CD4-positive, alpha-beta T cell treated with Interleukin-1 beta for 1 hour (primary cell): ENCODE measurements around the gene STIM2.

Experiments used
- DNase-seq, 2 donors: peaks; one replicate each; pipeline ENCODE4 v3.0.0-alpha.2; 2020 to 2022

Gene STIM2

DNA sequence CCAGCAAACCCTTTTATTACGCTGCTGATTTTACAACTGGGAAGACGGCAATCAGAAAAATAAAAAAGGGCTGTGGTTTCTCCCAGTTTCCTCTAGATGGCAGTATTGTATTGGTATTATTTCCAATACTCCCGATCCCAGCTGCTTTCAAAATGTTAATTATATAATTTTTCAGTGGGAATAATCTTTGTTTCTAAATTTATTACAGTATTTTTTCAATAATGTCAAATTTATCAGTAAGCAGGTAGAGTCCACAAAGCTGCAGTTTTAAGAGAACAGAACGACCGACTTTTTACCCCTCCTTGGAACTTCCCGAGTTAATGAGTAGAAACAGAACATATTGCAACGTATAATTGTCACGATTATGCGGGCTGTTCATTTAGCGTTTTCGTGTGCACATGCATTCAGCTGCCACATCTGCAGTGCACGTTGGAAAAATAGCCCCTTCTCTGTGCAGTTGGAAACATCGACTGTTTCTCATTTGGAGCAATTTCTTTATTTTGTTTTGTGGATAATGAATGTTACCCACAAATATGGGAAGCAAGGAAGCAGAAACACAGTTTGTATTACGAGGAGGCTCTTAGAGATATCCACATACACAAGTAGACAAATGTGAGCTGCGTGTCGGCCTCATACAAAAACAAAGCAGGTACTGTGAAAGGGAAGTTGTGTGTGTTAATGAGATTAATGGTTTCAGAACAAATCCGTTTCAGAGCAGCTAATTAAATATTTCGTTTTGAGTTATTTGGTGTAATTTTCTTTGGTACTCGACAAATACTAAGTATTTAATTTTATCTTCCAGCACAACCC, 188.0 kb downstream of the STIM2 start:
- DNase-seq = peak in 1 of 2 donors; percentile 31

DNA sequence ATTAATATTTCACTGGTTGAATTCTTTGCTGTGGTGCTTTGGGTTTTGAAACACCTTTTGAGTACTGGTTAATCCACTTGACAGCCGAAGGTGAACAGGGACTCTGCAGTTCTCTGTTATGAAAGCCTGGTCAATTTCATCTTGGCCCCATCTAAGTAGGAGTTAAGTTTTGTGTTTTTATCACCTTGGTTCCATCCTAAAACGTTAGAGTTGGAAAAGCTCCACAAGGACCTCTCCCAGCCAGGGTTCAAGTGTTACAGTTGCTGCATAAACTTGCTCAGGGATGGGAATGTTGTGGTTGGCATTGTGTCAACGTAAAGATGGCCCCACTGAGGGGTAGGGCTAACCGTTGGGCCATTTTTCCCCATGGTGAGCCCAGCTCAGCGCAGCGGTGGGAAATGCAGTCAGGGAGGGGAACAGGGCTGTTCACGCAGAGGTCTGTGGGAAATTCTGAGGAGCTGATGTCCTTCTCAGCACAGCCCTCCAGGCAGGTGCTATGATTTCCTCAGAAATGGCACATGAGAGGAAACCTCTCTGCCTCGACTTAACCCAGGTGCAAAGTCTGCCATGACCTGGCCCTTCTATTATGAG, 188.7 kb downstream of the STIM2 start:
- no peak for DNase-seq

DNA sequence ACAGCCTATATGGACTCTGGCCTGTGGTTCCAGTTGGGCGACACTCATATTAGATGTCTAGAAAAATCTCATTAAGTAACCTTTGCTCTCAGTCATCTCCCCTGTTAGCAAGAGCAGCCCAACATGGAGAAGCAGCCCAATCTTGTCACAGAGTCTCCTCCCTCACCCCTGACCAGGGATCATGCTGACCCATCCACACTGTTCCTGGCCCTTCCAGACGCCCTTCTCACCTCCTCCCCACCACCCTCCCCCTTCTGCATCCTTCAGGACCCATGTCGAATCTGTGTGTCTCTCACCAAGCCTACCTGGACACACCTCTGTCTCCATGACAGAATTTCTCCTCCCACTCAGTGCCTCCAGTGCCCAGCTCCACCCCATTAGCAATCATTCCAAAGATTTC, 190.1 kb downstream of the STIM2 start:
- no peak for DNase-seq

DNA sequence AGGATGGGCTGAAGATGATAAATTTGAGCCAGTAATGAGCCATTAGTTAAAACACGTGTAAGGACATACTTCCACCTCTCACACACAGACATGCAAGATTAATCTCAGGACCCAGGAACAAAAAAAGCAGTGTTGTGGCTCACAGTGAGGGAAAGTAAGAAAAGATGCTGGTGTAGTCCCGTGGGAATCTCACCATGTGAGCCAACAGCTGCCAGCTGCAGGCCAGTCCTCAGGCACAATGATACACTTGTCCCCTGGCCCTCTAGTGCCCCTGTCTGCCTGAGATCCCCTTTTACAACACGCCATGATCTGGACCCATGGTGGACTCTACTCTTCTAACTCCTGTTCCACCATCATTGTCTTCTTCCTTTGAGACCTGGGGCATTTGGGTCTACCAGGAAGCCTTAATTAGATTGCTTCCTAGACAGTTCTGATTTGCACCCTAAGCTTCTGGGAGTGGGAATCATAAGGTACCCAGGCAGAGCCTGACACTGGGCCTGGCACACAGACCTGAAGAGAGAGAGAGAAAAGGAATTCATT, 194.7 kb downstream of the STIM2 start:
- DNase-seq = no peak

DNA sequence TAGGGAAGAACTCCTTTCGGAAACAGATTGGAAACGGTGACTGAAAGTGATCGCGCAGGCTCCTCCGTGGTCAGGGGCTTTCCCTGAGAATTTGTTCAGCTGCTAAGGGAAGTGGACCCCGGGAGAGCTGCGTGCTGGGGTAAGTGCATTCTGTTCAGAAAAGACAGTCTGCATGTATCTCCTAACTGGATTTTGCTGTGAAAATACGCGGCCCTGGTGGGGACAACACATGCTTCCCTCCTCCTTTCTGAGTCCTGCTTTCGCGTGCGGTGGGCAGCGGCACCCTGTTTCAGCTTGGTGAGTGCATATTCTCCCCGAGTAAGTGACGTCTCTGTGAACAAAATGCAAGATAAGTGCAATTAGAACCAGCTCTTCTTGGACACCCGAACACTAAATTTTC, 195.6 kb downstream of the STIM2 start:
- no peak for DNase-seq

DNA sequence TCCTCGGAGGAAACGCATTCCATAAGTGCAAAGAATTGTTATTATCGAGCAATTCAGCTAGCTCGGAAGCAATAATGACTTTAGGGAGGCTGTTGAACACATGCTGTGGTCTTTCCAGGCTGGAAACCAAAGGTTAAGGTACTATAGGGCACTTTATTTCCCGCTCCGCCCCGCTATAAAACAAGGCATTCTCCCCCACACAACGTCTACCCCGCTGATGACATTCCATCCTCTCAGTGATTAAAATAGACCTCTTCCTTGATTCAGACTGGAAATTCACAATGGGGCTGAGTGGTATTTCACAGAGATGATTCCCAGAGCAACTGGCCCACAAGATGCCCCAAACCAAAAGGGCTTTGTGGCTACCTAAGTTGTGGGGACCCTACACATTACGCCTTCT, 196.4 kb downstream of the STIM2 start:
- no peak for DNase-seq

DNA sequence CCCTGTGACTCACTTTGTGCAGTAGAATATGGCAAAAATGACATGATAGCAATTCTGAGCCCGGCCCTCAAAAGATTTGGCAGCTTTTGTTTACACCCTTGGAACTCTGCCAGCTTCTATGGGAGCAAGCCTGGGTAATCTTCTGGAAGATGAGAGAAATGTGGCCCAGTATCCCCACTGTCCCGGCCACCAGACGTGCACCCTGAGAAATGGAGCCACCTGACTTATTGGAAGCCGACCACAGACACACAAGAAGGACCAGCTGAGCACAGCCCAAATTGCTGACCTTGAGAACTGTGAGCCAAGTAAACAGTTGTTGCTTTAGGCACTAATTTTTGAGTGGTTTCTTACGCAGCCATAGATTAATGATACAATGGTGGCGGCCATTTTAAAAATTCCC, 197.0 kb downstream of the STIM2 start:
- no peak for DNase-seq

DNA sequence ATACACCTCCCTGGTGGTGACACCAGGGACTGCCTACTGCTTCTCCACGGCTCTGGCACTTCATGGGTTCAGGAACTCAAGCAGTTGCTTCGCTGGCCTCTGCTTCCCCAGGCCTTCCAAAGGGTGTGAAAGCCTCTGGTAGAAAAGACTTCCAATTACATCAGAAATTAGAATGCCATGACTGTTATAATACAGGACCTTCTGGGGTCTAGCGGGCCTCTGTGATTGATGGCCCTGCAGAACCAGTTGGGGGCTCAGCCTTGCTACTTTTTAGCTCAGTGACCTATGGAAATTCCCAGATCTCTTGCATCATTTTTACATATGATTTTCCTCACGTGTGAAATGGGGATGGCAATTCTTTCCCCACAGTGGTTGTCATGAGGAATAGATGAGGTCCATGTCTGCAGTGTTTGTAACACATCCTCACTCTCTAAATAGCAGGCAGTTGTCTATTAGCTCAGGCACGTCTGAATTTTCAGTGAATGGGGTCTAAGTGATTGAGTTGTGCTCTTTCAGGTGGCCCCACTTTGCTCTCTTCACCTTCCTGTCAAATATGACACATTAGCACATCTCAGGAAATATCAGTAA, 198.3 kb downstream of the STIM2 start:
- no peak for DNase-seq

DNA sequence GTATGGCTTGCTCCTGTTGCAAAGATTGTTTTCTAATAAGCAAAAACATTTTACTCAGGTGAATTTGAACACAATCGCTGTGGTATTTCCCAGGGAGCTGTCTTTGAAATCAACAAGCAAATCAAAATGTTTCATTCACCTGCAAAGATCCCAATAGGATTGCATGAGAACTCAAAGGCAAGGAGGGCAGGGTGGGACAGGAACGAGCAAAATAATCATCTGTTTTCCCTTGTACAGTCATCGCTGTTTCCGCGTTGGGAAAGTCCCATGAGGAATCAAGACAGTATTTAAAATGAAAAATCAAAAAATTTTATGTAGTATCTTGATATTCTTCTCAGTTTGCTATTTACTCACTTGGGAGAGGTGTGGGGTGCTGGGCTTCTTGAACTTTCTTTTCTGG, 198.8 kb downstream of the STIM2 start:
- DNase-seq = no peak

DNA sequence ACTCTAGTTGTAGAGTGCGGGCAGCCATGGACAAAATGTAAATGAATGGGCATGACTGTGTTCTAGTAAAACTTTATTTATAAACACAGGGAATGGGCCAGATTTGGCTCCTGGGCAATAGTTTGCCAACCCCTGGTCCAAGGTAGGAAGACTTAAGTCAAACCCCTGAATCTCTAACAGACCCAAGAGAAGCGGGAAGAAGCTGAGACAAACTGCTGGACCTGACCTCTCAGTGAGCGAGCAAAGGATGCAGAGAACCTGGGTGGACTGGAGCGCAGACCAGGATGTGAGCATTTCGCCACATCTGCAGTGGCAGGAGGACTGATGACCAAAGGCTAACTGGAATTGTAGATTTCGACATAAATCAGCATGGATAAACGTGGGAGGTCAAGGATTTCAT, 201.6 kb downstream of the STIM2 start:
- DNase-seq = no peak

DNA sequence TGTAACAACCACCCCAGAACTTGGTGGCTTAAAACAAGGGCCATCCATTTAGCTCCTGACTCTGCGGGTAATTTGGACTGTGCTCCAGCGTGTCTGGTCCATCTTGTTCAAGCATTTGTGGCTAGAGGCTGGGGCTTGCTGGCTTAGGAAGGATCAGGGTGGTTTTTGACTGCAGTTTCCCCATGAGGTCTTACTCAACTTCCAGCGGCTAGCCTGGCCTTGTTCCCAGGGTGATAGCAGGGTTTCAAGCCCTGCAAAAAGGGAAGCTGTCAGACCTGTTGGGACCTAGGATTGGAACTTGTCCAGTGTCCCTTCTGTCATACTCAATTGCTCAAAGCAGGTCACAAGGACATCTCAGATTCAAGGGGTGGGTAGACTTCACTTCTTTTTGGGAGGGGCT, 205.9 kb downstream of the STIM2 start:
- peak in 1 of 2 donors; percentile 44 for DNase-seq

DNA sequence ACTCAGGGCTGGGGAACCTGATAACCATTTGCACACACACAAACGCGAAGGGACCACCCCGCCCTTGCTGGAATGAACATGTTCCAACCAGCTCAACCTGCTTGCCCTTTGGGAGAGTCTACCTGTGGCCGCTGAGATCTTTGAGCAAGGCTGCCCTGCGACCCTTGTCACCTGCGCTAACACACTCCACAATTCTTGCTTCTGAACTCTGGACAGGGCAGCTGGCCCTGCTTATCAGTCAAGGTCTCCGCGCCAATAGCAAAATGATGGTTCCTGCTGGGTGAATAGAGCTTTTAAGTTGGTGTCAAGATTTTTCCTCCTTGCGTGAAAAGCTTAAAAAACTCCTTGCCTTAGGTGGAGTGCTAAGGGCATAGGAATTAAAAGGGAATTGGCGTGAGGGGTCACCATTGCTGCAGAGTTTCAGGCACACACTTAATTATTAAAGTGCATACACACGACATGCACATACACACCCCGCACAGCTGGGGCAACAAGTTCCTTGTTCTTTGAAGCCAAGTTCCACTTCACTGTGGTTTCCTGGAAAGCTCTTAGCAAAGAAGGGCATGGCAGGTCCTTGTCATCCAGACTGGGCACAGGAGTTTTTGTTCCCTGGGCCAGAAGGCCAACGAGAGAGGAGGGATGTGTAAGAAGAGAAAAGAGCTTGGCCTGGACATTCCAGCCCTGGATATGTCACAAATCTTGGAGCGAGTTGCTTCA, 207.7 kb downstream of the STIM2 start:
- no peak for DNase-seq
